Caki2 (cell line): Measurements from ENCODE around the gene FEM1A. TPM values are rescaled to one million over a fixed set of nuclear protein-coding genes. Genes with fewer than 3 reads are reported as not detected.
"Not testable (repeated sequence)": the region's sequence is repeated elsewhere in the genome, so short reads cannot be mapped to it uniquely, and the experiment has no call there.

Experiments
- DNase-seq: peaks from one replicate; pipeline ENCODE4 v3.0.0-alpha.2; 2015; ENCODE audit warnings: low read depth
- in situ Hi-C: cut with HindIII; loops from 2 replicates; pipeline ENCODE4 v1.10.0; 2016; ENCODE audit warnings: low sequenced_read_pairs, low pct_unique_long_range_greater_than_20kb, mixed read lengths
- total RNA-seq: library from RNA; depleted of rRNA; stranded (reverse); fragments of >200 nt; shearing (Covaris generic); gene quantifications from 2 replicates; pipeline ENCODE4 v1.2.3, GENCODE V29; 2014; ENCODE audit warnings: low replicate concordance

The FEM1A gene
- total RNA-seq, 1 experiment from 2014 or later: 13.3 TPM

DNA sequence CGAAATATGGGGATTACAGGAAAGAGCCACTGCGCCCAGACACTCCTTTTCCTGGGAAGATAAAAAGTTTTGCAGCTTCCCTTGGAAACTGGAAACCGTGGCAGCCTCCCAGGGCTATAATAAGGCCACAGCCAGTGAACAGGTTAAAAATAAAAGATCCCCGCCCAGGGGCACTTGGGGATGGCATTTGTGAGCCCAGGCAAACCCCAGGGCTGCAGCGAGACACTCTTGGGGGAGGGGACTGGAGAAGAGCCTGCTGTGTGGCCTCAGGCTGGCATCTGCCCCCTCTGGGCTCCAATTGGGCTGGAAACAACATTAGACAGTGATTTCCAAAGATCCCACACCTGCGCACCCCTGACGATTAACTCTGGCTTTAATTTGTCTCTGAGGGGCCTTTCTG is 11.2 kb downstream of the FEM1A start:
- in situ Hi-C loops: no loop called here
- no peak for DNase-seq

DNA sequence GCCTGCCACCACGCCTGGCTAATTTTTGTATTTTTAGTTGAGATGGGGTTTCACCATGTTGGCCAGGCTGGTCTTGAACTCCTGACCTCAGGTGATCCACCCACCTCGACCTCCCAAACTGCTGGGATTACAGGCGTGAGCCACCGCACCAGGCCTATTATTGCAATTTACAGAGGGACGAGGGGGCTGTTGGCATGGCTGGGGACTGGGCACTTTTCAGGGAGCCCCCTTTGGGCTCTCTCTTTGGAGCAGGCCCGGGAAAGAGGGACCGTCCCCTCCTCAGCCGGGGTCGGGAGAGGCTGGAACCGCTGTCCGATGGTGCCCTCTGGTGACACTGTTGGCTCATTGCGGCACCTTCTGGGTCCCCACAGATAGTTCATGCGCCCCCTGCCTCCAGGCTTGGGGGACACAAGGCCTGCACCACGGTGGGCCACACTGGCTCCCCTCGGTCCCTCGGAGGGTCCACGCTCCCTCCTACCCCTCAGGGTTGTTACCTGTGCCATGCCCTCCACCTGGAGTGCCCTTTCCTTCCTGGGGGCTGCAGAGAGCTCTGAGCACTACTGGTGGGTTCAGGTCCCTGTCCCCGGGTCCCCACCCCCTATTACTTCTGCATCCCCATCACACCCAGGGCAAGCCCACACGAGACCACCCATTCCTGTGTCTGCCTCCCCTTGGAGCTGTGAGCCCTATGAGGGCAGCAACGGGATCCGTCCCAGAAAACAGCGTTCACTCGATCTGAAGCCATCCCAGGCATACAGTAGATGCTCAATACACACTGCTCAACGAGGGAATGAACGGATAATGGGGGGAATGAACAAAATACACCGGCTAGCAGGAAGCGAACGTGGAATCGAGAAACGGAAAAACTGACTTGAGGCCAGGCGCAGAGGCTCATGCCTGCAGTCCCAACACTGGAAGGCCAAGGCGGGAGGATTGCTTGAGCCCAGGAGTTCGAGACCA is 12.5 kb downstream of the FEM1A start:
- DNase-seq: peak; percentile 38
- in situ Hi-C loops: no loop called here

DNA sequence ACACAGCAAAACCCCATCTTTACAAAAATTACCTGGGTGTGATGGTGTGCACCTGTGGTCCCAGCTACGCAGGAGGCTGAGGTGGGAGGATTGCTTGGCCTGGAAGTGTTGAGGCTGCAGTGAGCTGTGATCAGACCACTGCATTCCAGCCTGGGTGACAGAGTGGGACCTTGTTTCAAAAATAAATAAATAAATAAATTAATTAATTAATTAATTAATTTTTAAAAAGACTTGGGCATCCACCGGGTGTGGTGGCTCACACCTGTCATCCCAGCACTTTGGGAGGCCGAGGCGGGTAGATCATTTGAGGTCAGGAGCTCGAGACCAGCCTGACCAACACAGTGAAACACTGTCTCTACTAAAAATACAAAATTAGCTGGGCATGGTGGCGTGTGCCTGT is 13.6 kb downstream of the FEM1A start:
- in situ Hi-C loops, DNase-seq: not testable (repeated sequence)

- in situ Hi-C loops: no loop called here
- no peak for DNase-seq
These were observed 14.8 kb downstream of the FEM1A start for GRCh38 chr19:4806384-4806783.

- in situ Hi-C loops: no loop called here
These were observed 15.7 kb downstream of the FEM1A start for GRCh38 chr19:4807188-4807587.

GRCh38 chr19:4811328-4812131 is 20.0 kb downstream of the FEM1A start:
- in situ Hi-C loops: no loop called here
- DNase-seq: peak; percentile 41

More at GRCh38 chr19:4807188-4807587, 15.7 kb downstream of the FEM1A start:
- no peak for DNase-seq

DNA sequence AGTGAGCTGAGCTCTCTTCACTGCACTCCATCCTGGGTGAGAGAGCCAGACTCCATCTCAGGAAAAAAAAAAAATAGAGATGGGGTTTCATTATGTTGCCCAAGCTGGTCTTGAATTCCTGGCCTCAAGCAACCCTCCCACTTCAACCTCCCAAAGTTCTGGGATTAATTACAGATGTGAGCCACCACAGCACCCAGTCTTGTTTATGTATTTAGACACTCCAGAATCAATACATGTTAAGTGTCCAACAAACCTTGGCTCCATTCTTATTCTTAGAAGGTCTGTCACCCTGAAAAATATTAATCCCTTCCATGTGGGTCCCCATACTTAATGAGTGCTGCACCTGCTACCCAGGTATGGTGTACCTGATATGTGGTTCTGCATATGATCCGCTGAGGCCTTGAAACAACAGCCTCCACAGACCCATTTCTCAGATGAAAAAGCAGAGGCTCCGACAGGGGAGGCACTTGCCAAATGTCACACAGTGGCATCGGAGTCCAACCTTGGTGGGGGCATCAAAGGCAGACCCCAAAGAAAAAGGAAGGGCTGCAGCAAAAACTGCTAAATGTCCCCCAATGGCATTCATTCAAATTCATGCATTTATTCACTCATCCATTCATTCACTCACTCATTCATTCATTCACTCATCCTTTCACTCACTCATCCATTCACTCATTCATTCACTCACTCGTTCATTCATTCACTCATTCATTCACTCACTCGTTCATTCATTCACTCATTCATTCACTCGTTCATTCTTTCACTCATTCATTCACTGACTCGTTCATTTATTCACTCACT is 23.3 kb downstream of the FEM1A start:
- in situ Hi-C loops: no loop called here
- DNase-seq: no peak

DNA sequence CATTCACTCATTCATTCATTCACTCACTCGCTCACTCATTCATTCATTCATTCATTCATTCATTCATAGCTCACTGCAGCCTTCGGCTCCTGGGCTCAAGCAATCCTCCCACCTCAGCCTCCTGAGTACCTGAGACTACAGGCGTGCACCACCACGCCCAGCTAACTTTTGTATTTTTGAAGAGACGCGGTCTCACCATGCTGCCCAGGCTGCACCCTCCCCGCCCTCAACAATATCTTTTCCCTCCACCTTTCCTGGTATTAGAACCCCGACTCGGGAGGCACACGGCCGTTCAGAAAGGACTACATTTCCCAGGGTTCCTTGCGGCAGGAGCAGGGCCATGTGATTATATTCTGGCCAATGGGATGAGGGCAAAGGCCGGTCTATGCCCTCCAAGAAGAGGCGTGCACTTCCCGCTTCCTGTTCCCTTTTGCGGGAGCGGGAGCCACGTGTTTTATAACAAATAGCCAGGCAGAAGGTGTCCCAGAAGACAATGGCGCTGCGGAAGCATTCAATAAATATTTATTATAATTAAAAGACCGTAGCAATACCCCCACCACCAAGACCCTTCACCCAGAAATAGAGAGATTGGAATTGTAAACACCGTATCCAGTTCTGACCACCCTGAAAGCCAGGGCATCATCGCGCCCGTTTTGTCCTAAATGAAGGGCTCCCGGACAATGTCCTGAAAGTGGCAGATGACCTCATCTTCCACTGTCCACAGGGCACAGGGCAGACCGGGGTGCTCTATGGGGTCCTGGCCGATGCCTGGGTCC is 24.1 kb downstream of the FEM1A start:
- in situ Hi-C loops: no loop called here
- DNase-seq: peak; percentile 86

DNA sequence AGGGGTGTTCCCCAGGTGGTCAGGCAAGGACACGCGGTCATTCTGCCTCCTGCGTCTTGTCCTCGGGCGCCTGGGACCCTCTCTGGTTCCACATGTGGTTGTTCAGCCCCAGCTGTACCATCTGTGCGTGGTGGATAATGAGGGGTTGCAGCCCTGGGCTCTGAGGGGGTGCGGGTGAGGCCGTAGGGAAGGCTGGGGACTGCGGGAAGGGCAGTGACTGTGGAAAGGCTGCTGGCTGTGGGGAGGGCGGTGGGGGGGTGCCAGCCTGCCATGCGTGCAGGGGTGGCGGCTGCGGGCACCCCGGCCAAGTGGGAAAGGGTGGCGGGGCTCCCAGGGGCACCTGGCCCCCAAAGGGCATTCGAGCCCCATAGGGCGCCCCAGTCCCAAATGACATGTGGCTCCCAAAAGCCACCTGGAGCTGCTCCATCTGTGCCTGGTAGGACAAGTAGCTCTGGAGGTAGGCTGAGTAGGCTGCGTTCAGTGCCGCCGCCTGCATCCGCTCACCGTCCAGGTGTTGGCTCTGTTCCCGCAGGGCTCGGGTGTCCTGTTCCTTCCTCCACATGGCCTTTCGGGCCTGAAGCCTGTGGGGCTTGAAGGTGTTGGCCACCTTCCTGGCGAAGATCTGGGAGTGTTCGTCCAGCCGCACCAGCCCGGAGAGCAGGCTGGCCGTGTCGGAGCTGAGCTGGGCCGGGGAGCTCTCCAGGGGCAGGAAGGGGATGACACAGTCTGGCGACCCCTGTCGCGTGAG is 24.8 kb downstream of the FEM1A start:
- in situ Hi-C loops: no loop called here
- no peak for DNase-seq

GRCh38 chr19:4816950-4817278 is 25.4 kb downstream of the FEM1A start:
- in situ Hi-C loops: no loop called here
- DNase-seq: no peak

DNA sequence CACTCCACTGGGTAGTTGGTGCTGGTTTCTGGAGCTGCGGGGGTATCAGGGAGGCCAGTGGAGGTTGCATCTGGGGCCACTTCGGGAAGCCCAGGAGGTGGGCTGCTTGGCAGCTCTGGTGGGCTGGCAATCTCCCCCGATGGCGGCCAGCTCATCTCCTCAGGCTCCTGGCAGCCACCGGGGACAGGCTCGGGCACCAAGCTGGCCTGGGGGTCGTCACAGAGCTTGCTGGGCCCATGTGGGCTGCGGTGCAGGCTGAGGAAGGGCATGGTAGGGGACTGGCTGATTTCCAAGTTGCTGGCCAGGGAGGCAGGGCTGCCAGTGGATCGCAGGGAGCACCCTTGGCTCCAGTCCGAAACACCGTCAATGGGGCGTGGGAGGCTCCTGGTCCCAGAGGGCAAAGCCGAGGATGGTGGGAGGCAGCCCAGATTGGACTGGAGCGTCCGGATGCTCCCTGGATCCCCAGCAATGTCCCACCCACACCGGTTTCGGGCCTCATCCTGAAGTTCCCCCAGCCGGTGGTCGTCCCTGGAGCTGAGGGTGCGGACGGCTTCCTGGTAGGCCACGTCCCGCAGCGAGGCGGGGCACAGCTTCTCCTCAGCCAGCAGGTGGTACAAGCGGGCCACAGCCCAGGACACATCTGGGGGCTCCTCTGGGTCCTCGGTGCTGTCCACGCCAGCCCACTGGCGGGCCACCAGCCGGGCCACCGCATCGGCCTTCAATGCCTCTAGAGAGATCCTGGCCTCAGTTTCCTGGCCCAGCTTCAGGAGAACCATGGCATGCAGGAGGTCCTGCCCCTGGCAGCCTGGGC is 26.1 kb downstream of the FEM1A start:
- in situ Hi-C loops: no loop called here
- no peak for DNase-seq

GRCh38 chr19:4821265-4821664 is 29.7 kb downstream of the FEM1A start:
- DNase-seq: no peak
- in situ Hi-C loops: no loop called here

GRCh38 chr19:4822354-4822753 is 30.8 kb downstream of the FEM1A start:
- in situ Hi-C loops, DNase-seq: not testable (repeated sequence)

GRCh38 chr19:4823577-4823976 is 32.0 kb downstream of the FEM1A start:
- in situ Hi-C loops: no loop called here

GRCh38 chr19:4829001-4829712 is 37.6 kb downstream of the FEM1A start:
- DNase-seq: no peak
- in situ Hi-C loops: no loop called here

More at GRCh38 chr19:4823577-4823976, 32.0 kb downstream of the FEM1A start:
- no peak for DNase-seq

DNA sequence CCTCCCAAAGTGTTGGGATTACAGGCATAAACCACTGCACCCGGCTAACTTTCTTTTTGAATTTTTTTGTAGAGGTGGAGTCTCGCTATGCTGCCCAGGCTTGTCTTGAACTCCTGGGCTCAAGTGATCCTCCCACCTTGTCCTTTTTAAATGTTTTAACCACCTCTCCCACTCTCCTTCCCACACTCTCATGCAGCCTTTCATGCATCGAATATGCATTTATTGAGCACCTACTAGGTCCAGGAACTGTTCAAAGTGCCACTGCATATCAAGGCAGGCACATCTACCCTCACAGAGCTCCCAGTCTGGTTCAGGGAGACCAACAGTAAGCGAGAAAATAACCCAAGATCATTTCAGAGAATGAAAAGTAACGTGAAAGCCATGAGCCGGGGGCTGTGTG is 38.8 kb downstream of the FEM1A start:
- DNase-seq: no peak
- in situ Hi-C loops: no loop called here
